ENCODE data around the gene ADORA3.
A peak's percentile ranks its signal among the peaks of the same experiment; 100 is the strongest.

ADORA3 gene

GRCh38 chr1:111455642-111456031 lies 47.8 kb downstream of the ADORA3 start:
- Histone ChIP-seq H3K79me2 (ENCODE audit: low read length) (peaks cover 42% of the 10 kb centered on the region), H3K27ac (ENCODE audit: low read length) (peak overlapping the region; percentile 47), H3K9ac (ENCODE audit: low read length) (no peak overlapping the region), H3K4me2 (ENCODE audit: low read length) (peak overlapping the region; percentile 54), H3K36me3 (replicated peaks; ENCODE audit: low read depth, low read length) (peaks cover 30% of the 10 kb centered on the region), H4K20me1 (ENCODE audit: insufficient read depth, low read length) (0 out of 2 replicates have a peak, but pooled peaks cover 3% of the 10 kb centered on the region), H3K27me3 (ENCODE audit: low read depth, low read length) (no peaks in the 10 kb centered on the region), H3K4me1 (ENCODE audit: low read length) (peaks cover 30% of the 10 kb centered on the region), H3K4me3 (ENCODE audit: low read length) (no peak overlapping the region), H2AFZ (ENCODE audit: low read depth, low read length) (no peak overlapping the region), H3K9me3 (ENCODE audit: insufficient read depth, low read length) (no peaks in the 10 kb centered on the region)
- TF ChIP-seq EZH2phosphoT487 (IDR thresholded peaks at IDR 0.05; ENCODE audit: low read depth), result no peak
- no peak for TF ChIP-seq CTCF (IDR thresholded peaks at IDR 0.05; ENCODE audit: low read depth, low read length)

DNA sequence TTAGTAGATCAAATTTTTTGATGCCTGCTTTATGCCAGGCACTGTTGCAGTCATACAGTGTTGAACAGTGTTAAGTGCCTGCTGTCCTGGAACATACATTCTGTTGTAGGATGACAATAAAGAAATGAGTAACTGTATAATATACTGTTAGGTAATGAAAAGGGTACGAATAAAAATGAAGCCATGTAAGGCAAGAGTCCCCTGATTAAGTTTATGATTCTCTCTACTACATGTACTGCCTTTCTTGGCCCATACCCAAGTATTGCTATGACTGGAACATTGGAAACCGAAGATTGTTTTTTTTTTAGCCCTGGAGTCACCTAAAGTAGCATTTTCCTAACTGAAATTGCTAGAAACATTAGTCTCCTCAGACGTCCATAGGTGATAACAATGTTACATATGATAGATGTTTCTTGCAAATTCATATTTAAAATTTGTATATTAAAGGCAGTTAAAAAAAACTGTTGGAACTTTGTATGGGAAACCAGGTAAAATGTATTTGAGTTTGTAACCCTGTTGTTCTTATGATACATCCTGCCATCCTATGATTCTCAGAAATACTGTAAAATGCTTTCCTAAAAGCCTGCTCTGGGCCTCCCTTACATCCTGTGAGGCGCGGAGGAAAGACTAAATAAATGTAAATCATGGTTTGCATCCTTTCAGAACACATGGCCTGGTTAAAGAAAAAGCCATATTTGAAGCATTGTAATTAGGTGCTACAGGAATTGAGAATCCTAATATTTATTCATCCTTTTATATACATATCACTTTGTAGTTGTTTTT lies 48.4 kb downstream of the ADORA3 start:
- Histone ChIP-seq H3K36me3 (replicated peaks; ENCODE audit: low read depth, low read length) (peaks cover 30% of the 10 kb centered on the region), H3K9ac (ENCODE audit: low read length) (peak overlapping the region; percentile 5; the same call in 1 of the 2 replicates), H3K9me3 (ENCODE audit: insufficient read depth, low read length) (no peaks in the 10 kb centered on the region), H3K27me3 (ENCODE audit: low read depth, low read length) (no peaks in the 10 kb centered on the region), H3K4me3 (ENCODE audit: low read length) (peak overlapping the region; percentile 29; the same call in 1 of the 2 replicates), H3K4me1 (ENCODE audit: low read length) (peaks cover 35% of the 10 kb centered on the region), H2AFZ (ENCODE audit: low read depth, low read length) (no peak overlapping the region), H3K27ac (ENCODE audit: low read length) (peak overlapping the region; percentile 47), H3K4me2 (ENCODE audit: low read length) (peak overlapping the region; percentile 54), H4K20me1 (ENCODE audit: insufficient read depth, low read length) (0 out of 2 replicates have a peak, but pooled peaks cover 3% of the 10 kb centered on the region), H3K79me2 (ENCODE audit: low read length) (peaks cover 48% of the 10 kb centered on the region)
- TF ChIP-seq EZH2phosphoT487 (IDR thresholded peaks at IDR 0.05; ENCODE audit: low read depth) (no peak), CTCF (IDR thresholded peaks at IDR 0.05; ENCODE audit: low read depth, low read length) (no peak)

DNA sequence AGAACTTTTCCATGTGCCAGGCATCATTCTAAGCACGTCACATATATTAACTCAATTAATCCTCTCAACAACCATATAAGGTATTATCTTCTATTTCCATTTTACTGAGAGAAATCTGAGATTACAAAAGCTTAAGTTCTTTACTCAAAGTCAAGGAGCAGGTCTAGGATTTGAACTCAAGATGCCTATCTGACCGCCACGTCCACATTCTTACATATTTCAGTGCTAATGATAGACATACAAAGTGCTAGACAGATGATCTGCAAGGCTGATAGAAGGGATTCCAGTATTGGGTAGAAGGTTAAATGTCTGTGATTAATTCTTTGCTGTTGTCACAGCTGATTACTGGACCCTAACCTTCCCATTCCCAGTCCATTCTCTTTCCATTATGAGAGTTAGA lies 49.7 kb downstream of the ADORA3 start:
- Histone ChIP-seq H3K79me2 (ENCODE audit: low read length) (peaks cover 62% of the 10 kb centered on the region), H3K4me3 (ENCODE audit: low read length) (no peak overlapping the region), H3K4me2 (ENCODE audit: low read length) (no peak overlapping the region), H3K9me3 (ENCODE audit: insufficient read depth, low read length) (no peaks in the 10 kb centered on the region), H3K27me3 (ENCODE audit: low read depth, low read length) (no peaks in the 10 kb centered on the region), H3K36me3 (replicated peaks; ENCODE audit: low read depth, low read length) (peaks cover 24% of the 10 kb centered on the region), H4K20me1 (ENCODE audit: insufficient read depth, low read length) (0 out of 2 replicates have a peak, but pooled peaks cover 3% of the 10 kb centered on the region), H3K4me1 (ENCODE audit: low read length) (peaks cover 36% of the 10 kb centered on the region), H3K9ac (ENCODE audit: low read length) (no peak overlapping the region), H3K27ac (ENCODE audit: low read length) (no peak overlapping the region), H2AFZ (ENCODE audit: low read depth, low read length) (no peak overlapping the region)
- TF ChIP-seq EZH2phosphoT487 (IDR thresholded peaks at IDR 0.05; ENCODE audit: low read depth) (no peak), CTCF (IDR thresholded peaks at IDR 0.05; ENCODE audit: low read depth, low read length) (no peak)

- no peak overlapping the region for H3K27ac ChIP-seq (ENCODE audit: low read length)
- H3K9me3 ChIP-seq (ENCODE audit: insufficient read depth, low read length), result no peaks in the 10 kb centered on the region
- no peak overlapping the region for H3K9ac ChIP-seq (ENCODE audit: low read length)
- no peak overlapping the region for H2AFZ ChIP-seq (ENCODE audit: low read depth, low read length)
- no peaks in the 10 kb centered on the region for H3K27me3 ChIP-seq (ENCODE audit: low read depth, low read length)
- no peak for TF ChIP-seq CTCF (IDR thresholded peaks at IDR 0.05; ENCODE audit: low read depth, low read length)
- TF ChIP-seq EZH2phosphoT487 (IDR thresholded peaks at IDR 0.05; ENCODE audit: low read depth), result no peak
- H3K36me3 ChIP-seq (replicated peaks; ENCODE audit: low read depth, low read length), result peaks cover 19% of the 10 kb centered on the region
- H3K4me1 ChIP-seq (ENCODE audit: low read length), result peaks cover 41% of the 10 kb centered on the region
- no peak overlapping the region for H3K4me2 ChIP-seq (ENCODE audit: low read length)
- H4K20me1 ChIP-seq (ENCODE audit: insufficient read depth, low read length), result 0 out of 2 replicates have a peak, but pooled peaks cover 3% of the 10 kb centered on the region
- H3K4me3 ChIP-seq (ENCODE audit: low read length), result no peak overlapping the region
- H3K79me2 ChIP-seq (ENCODE audit: low read length), result peaks cover 73% of the 10 kb centered on the region
Measured at GRCh38 chr1:111452581-111452980, 50.9 kb downstream of the ADORA3 start.

Data from OCI-LY3 (cell line).